DND-41 (cell line): ENCODE results near the gene BMPR1A.
"Not testable (repeated sequence)": the region's sequence is repeated elsewhere in the genome, so short reads cannot be mapped to it uniquely, and the experiment has no call there.

ENCODE experiments used
- ATAC-seq: fragments of 200-7000 bp; cut with Tn5 transposase; 3 replicates; pipeline ENCODE4 v1.9.1; 2021; ENCODE audit warnings: low read depth; ENCODE audit not compliant: insufficient read depth
- DNase-seq: peaks from one replicate; pipeline ENCODE4 v3.0.0-alpha.2; 2020
- H2AFZ ChIP-seq: 2 replicates; pipeline ENCODE4 v1.6.0; 2012; ENCODE audit warnings: low read depth, low read length
- H3K27ac ChIP-seq: 2 replicates; pipeline ENCODE4 v1.5.1; 2012; ENCODE audit warnings: low read length, inconsistent platforms
- H3K27me3 ChIP-seq: fragments of 200-600 bp; sonication (generic); 2 replicates; pipeline ENCODE4 v1.6.0; 2012; ENCODE audit warnings: low read length, mild to moderate bottlenecking, inconsistent platforms; ENCODE audit not compliant: insufficient read depth, poor library complexity
- H3K36me3 ChIP-seq: 2 replicates; pipeline ENCODE4 v1.5.1; 2012; ENCODE audit warnings: low read length, inconsistent platforms; ENCODE audit not compliant: insufficient read depth
- H3K4me1 ChIP-seq: 2 replicates; pipeline ENCODE4 v1.5.1; 2012; ENCODE audit warnings: mild to moderate bottlenecking, low read length; ENCODE audit not compliant: insufficient read depth
- H3K4me2 ChIP-seq: 2 replicates; pipeline ENCODE4 v1.6.0; 2012; ENCODE audit warnings: mild to moderate bottlenecking, moderate library complexity, low read length, inconsistent platforms; ENCODE audit not compliant: insufficient read depth
- H3K4me3 ChIP-seq, 2 experiments: fragments of 200-600 bp in 1 of 2; shearing (Covaris generic) in 1 of 2; 2 replicates each; pipeline ENCODE4 v1.5.1; 2012 to 2016; ENCODE audit warnings: inconsistent platforms in 2 of 2, low read length in 2 of 2, mild to moderate bottlenecking in 2 of 2, low read depth in 1 of 2, moderate library complexity in 1 of 2
- H3K79me2 ChIP-seq: 2 replicates; pipeline ENCODE4 v1.6.0; 2012; ENCODE audit warnings: low read length, inconsistent platforms; ENCODE audit not compliant: insufficient read depth
- H3K9ac ChIP-seq: 2 replicates; pipeline ENCODE4 v1.6.0; 2012; ENCODE audit warnings: low read depth, mild to moderate bottlenecking, inconsistent platforms, low read length, moderate library complexity
- H3K9me3 ChIP-seq: 2 replicates; pipeline ENCODE4 v1.5.1; 2012; ENCODE audit warnings: low read length, moderate library complexity, mild to moderate bottlenecking, inconsistent platforms; ENCODE audit not compliant: insufficient read depth, severe bottlenecking
- H4K20me1 ChIP-seq: 2 replicates; pipeline ENCODE4 v1.6.0; 2012; ENCODE audit warnings: low read length; ENCODE audit not compliant: insufficient read depth
- EZH2 ChIP-seq: IDR thresholded peaks from 3 replicates; pipeline ENCODE4 v1.6.1; 2012; ENCODE audit warnings: borderline replicate concordance, low read depth, mild to moderate bottlenecking, moderate library complexity, low read length, inconsistent platforms; ENCODE audit not compliant: severe bottlenecking
- TF ChIP-seq, protein P1 (sequence below): IDR thresholded peaks from 2 replicates; pipeline ENCODE4 v1.5.1; 2012; ENCODE audit warnings: borderline replicate concordance, low read length, moderate library complexity, mild to moderate bottlenecking; ENCODE audit not compliant: poor library complexity, severe bottlenecking; ENCODE audit errors: extremely low read depth

The BMPR1A gene

GRCh38 chr10:86936661-86937501 is 180.5 kb downstream of the BMPR1A start:
- ATAC-seq (no peak), DNase-seq (no peak)
- no peak overlapping the region for H3K4me3 ChIP-seq
- H3K79me2 ChIP-seq: no peaks in the 10 kb centered on the region
- no peaks in the 10 kb centered on the region for H3K36me3 ChIP-seq
- H3K27me3 ChIP-seq: no peaks in the 10 kb centered on the region
- no peak overlapping the region for H2AFZ ChIP-seq
- TF ChIP-seq EZH2: no peak
- TF ChIP-seq, protein P1, sequence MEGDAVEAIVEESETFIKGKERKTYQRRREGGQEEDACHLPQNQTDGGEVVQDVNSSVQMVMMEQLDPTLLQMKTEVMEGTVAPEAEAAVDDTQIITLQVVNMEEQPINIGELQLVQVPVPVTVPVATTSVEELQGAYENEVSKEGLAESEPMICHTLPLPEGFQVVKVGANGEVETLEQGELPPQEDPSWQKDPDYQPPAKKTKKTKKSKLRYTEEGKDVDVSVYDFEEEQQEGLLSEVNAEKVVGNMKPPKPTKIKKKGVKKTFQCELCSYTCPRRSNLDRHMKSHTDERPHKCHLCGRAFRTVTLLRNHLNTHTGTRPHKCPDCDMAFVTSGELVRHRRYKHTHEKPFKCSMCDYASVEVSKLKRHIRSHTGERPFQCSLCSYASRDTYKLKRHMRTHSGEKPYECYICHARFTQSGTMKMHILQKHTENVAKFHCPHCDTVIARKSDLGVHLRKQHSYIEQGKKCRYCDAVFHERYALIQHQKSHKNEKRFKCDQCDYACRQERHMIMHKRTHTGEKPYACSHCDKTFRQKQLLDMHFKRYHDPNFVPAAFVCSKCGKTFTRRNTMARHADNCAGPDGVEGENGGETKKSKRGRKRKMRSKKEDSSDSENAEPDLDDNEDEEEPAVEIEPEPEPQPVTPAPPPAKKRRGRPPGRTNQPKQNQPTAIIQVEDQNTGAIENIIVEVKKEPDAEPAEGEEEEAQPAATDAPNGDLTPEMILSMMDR: no peak
- no peak overlapping the region for H3K4me2 ChIP-seq
- peaks cover 4% of the 10 kb centered on the region for H3K4me1 ChIP-seq
- no peaks in the 10 kb centered on the region for H4K20me1 ChIP-seq
- no peak overlapping the region for H3K27ac ChIP-seq
- H3K9me3 ChIP-seq: no peaks in the 10 kb centered on the region
- H3K9ac ChIP-seq: no peak overlapping the region

DNA sequence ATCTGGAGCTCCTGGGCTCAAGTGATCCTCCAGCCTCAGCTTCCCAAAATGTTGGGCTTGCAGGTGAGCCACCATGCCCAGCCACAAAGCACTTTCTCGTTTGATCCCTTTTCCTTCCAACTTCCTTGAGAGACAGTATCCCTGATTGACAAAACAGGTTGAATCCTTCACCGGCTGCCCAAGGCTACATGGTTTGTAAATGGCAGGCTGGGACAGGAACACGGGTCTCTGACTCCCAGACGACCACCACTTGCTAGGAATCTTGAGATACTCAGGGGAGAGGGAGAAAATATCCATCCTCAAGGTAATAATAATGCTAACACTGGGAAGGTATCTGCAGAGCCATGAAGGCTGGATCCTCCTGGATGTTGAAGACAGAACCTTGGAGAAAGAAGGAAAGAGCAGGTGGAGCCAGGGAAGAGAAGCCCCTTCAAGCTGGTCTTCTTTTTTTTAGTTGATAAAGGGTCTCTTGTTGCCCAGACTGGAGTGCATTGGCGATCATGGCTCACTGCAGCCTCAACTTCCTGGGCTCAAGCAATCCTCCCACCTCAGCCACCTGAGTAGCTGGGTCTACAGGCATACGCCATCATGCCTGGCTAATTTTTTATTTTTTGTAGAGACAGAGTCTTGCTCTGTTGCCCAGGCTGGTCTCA is 181.2 kb downstream of the BMPR1A start:
- H3K4me2 ChIP-seq: no peak overlapping the region
- no peak for DNase-seq

DNA sequence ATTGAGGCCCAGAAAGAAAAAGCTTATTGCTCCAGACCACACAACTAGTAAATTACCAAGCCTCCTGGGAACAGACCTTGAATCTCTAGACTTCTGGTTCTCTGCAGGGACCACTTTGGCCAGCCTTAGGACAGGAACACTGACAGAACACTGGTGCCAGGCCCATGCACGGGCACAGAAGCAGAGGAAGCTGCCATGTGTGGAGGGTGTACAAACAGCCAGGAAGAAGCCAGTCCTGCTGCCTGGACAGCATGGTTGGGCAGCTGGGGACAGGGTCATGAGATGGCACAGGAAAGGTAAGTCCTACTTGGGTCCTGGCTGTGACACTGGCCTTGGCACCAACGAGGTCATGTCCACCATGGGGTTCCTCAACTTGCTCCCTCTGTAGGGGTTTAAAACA is 181.8 kb downstream of the BMPR1A start:
- no peak overlapping the region for H2AFZ ChIP-seq
- H3K79me2 ChIP-seq: no peaks in the 10 kb centered on the region
- H3K27me3 ChIP-seq: no peaks in the 10 kb centered on the region
- H3K9me3 ChIP-seq: no peaks in the 10 kb centered on the region
- H3K4me2 ChIP-seq: no peak overlapping the region
- H3K36me3 ChIP-seq: no peaks in the 10 kb centered on the region
- no peaks in the 10 kb centered on the region for H4K20me1 ChIP-seq
- H3K9ac ChIP-seq: no peak overlapping the region
- no peak overlapping the region for H3K27ac ChIP-seq
- no peak overlapping the region for H3K4me3 ChIP-seq
- DNase-seq: no peak
- no peak for ATAC-seq
- TF ChIP-seq, protein P1: no peak
- no peak for TF ChIP-seq EZH2
- H3K4me1 ChIP-seq: peaks cover 4% of the 10 kb centered on the region

More for the DNA sequence above, 181.2 kb downstream of the BMPR1A start:
- H2AFZ ChIP-seq: no peak overlapping the region
- peaks cover 4% of the 10 kb centered on the region for H3K4me1 ChIP-seq
- H3K79me2 ChIP-seq: no peaks in the 10 kb centered on the region
- H3K9me3 ChIP-seq: no peaks in the 10 kb centered on the region
- H3K27ac ChIP-seq: no peak overlapping the region
- H3K27me3 ChIP-seq: no peaks in the 10 kb centered on the region
- no peak overlapping the region for H3K9ac ChIP-seq
- no peaks in the 10 kb centered on the region for H4K20me1 ChIP-seq
- H3K4me3 ChIP-seq: no peak overlapping the region
- TF ChIP-seq EZH2: no peak
- TF ChIP-seq, protein P1: no peak
- no peak for ATAC-seq
- H3K36me3 ChIP-seq: no peaks in the 10 kb centered on the region

DNA sequence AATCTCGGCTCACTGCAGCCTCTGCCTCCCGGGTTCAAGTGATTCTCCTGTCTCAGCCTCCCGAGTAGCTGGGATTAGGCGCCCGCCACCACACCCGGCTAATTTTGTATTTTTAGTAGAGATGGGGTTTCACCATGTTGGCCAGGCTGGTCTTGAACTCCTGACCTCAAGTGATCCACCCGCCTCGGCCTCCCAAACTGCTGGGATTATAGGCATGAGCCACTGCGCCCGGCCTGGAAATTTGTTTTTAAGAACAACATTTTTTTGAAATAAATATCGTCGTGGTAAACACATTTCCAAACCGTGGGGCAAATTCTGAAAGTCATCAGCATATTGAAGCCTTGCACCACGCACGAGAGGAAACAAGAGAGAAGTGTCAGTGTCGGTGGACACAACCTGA is 183.7 kb downstream of the BMPR1A start:
- H3K4me2 ChIP-seq, H3K4me3 ChIP-seq, H3K36me3 ChIP-seq, ATAC-seq, H3K9ac ChIP-seq, H4K20me1 ChIP-seq, H3K79me2 ChIP-seq, DNase-seq, H3K4me1 ChIP-seq, H3K9me3 ChIP-seq, H2AFZ ChIP-seq, H3K27me3 ChIP-seq, H3K27ac ChIP-seq: not testable (repeated sequence)
